GM19328 (cell line): Measurements from ENCODE around the gene HES1.
"Not testable (repeated sequence)": the region's sequence is repeated elsewhere in the genome, so short reads cannot be mapped to it uniquely, and the experiment has no call there.

Source experiments
- ATAC-seq: cut with Tn5 transposase; IDR thresholded peaks from one replicate; pipeline ENCODE4 v1.9.1; 2021; ENCODE audit warnings: mild to moderate bottlenecking, moderate library complexity; ENCODE audit not compliant: unreplicated experiment

The HES1 gene

DNA sequence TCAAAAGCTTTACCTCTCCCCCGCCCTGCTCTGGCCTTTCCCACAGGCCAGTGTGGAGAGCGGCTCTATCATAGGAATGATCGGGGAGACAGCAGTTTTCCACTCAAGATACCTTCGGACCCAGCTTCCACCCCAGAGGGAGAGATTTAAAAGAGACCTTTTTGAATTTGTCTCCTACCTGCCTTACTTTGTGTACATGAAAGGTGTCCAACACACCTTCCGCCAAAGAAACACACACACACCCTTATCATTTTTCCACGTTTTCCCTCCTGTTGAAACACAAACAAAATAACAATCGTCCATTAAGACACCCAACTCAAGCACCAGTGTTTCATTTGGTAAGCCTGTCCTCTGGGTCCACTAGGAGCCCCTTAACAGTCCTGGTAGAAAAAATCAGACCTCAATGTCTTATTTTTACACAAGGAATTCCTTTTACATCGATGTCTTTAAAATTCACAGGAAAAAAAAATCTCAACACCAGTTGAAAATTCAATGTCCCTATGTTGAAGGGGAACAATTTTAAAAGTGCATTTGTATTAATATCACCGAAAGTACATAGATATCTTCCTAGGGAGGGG is 4.0 kb downstream of the HES1 start:
- no peak for ATAC-seq

DNA sequence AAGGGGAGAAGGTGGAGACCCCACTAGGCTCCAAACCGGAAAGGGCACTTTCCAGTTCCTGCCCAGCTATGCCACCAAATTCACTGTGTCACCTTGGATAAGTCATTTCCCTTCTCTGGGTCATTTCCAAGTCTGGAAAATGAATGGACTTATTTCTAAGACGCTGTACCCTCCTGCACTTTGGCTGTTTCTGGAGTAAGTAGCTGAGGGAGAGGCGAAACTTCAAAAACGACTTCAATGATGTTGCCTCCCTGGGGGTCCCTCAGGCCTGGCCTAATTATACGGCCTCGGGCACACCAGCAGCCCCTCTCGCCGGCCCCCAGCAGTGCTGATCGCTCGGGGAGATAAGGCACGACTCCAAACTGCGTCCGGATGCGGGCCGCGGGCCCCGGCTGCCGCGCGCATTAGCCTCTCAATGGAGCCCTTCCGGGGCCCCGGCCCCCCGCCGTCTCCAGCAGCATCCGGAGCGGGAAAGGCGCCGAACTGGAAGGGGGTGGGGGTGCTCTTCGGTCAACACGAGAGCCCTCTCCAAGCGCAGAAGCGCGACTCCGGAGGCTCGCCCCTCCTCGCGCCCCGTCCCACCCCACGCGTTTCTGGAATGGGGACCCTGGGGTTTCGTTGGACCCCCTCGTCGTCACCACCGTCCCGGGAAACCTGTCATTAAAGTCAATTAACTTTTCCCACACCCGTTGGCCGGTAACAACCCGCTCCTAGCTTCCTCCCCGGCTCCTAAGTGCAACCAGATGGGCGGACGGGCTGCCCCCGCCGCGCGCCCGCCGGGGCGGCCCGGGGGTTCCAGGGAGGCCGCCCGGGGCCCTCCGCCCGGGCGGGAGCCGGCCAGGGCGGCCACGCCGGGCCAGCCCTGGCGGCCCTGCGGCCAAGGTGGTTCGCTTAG is 4.8 kb downstream of the HES1 start:
- ATAC-seq: no peak

DNA sequence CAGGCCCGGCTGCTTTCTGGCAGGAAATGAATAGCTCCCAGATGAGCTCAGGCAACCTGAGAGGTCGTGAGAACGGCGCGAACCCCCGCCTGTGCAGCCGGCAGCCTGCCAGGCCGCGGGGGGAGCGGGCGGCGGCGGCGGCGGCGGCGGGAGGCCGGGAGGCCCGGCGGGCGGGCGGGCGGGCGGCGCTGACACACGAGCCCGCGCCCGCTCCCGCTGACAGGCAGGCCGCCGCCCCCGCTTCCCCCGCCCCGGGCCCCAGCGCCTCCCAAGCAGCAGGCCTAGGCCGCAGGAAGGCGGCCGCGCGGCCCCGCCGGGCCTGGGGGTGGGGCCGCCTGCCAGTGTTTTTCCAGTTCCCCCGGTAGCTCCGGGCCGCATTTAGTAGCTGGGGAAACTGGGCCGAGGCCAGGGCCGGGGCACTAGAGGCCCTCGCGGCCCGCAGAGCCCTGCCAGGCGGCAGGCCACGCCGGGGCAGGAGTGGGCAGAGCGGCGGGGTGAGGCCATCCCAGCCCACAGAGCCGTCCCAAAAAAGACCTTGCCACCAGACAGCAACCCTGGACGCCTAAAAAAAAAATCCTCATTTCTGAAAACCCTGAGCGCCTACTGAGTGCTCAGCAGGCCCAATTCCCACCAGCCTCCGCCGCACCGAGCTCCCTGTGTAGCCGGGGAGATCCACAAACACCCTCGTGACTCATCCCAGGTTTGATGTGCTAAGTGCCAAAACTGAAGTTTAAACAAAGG is 5.6 kb downstream of the HES1 start:
- peak; percentile 48 for ATAC-seq

DNA sequence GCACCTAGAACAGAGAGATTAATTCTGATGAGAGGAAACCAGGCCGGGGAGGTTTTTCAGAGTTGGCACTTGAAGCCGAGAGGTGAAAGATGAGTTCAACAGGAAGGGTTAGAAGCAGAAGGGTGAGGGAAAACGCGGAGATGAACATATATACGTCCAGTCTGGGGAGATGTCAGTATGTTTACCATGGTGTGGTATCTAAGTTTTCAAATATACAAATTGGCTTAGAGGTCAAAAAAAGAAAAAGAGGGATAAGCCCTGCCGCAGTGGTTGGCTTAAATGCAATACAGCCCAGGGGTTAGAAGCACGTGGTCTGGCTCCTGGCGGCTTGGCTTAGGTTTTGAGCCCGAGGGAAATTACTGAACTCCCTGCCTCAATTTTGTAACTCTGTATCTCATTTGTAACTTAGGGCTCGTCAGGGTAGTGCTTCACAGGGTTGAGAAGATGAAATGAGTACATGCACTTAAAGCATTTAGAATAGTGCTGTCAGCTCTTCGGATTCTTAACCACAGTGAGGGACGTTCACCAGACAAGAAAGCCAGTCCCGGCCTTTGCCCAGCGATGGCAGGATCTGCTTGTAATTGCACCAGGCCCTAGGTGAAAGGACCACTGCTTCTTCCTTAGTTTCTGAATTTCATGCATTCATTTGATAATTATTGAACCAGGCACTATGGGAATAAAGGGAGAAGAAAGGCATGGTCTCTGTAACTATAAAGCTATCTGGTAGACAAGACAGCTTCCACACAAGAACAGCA is 6.4 kb downstream of the HES1 start:
- ATAC-seq: no peak

DNA sequence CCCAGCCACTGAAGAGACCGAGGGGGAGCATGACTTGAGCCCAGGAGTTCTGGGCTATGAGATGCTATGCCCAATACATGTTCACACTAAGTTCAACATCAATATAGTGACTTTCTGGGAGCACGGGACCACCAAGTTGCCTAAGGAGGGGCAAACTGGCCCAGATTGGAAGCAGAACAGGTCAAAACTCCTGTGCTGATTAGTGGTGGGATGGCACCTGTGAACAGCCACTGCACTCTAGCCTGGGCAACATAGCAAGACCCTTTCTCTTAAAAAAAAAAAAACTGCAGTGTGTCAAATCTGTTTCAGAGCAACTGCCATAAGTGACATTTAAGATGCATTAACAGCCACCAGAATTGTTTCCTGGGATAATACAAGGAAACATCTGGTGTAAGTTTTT is 9.8 kb downstream of the HES1 start:
- ATAC-seq: no peak

DNA sequence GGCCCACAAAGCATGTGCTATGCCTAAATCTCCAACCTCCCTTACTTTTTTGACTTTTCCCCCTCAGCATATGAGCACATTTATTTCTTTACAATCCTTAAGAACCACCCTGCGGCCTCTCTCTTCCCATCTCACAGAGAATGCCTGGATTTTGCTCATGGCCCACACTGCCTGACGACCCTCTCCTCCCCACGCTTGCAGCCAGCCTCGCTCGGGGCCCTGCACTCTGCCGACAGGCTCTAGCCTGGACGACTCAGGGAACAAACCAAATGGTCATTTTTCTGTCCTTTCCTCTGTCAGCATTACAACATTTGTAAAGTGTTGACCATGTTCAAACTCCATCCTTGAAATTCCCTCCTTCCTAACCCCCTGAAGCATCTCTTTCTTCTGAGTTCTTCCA is 11.7 kb downstream of the HES1 start:
- ATAC-seq: no peak

DNA sequence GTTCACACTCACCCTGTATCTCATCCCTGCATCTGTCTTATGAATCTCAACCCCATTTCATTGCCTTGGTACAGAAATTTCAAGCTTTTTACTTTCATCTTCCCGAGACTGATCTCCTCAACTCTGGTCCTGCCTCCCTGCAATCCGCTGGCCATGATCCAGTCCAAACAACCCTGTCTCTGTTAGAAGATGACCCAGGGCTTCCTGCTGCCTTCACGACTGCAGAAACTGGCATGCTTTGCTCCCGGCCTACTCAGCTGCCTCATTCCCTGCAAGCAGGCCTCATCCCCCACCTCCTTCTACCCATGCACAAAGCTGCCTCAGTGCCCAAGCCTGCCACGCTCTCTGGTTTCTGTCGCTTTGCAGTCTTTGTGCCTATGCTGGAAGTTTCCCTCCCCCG is 12.4 kb downstream of the HES1 start:
- no peak for ATAC-seq

DNA sequence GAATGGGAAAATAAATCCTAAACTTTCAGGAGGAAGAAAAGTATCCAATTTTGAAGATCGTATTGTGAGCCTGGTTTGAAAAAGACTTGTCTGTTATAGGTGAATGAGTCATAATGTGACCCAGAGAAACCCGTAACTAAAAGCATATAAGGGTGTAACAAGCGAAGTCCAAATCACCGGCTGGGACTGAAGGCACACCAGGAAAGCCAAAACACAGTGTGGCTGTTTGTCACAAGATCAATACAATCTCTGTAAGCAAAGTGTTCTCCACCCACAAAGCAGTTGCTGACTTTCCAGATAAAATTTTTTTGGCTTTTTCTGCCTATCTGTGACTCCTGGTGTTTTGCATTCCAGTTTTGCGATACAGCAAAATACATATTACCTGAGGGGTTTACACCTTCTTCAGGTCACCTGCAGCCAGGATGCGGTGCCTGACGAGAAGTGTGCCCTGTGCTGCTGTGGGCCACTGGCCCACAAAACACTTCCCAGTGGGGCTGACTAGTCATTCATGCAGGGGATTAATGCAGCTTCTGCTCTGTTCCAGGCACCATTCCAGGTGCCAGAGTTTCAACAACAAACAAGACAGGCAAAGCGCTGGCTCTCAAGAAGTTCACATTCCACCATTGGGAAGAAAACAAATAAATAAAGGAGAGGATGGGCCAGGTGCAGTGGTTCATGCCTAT is 14.4 kb downstream of the HES1 start:
- no peak for ATAC-seq

DNA sequence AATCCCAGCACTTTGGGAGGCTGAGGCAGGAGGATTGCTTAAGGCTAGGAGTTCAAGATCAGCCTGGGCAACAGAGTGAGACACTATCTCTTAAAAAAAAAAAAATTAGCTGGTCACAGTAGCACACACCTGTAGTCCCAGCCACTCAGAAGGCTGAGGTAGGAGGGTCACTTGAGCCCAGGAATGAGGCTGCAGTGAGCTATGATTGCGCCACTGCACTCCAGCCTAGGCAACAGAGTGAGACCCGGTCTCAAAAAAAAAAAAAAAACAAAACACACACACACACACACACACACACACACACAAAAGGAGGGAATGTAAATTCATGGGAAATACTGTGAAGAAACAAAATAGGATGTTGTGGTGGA is 15.0 kb downstream of the HES1 start:
- ATAC-seq: not testable (repeated sequence)

DNA sequence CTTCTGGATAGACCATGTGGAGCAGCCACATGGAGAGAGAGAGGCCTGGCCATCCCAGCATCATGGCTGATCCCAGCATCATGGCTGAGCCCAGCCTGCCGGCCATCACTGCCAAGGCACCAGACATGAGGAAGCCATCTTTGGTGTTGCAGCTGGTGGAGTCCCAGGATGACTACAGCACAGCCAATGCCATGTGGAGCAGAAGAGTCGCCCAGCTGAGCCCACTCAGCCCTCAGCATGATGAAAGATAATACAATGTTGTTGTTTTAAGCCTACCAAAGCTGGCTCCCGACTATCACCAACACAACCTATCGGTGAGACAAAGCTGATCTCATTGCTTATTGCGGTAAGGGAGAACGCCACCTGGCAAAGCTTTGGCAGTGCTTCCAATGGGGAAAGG is 18.4 kb downstream of the HES1 start:
- no peak for ATAC-seq

DNA sequence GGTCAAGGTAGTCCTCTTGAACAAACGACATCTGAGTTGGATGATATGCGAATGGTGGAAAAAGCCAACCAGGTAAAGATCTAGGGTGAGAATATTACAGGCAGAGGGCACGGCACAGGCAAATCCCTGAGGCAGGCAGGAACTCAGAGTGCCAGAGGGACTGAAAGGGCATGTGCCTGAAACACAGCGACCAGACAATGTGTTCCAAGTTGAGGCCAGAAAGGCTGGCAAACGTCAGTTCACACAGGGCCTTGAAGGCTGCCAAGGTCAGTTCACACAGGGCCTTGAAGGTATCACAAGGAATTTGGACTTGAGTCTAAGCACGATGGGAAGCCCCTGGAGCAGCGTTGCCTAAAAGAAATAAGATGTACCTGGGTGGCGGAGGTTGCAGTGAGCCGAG is 20.1 kb downstream of the HES1 start:
- ATAC-seq: no peak

DNA sequence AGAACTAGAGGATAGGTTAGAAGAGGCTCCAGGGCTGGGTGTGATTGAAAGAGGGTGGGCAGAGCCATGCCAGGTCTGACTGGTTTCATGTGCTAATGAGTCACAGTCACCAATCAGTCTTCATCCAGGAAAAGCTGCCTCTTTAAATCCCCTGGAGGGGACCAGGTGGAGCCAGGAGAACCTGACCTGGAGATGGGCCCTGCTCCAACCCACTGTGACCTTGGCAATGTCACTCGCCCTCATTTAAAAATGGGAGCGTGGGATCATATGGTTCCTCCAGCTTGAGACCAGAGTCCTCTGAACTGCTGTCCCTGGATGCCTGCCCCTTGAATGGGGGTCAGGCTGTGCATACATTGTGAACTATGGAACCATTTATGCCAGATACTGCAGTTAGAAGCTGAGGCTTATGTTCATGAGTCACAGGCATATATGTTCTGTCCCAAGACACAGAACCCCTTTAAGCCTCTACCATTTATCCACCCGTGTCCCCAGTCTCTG is 23.0 kb downstream of the HES1 start:
- no peak for ATAC-seq

DNA sequence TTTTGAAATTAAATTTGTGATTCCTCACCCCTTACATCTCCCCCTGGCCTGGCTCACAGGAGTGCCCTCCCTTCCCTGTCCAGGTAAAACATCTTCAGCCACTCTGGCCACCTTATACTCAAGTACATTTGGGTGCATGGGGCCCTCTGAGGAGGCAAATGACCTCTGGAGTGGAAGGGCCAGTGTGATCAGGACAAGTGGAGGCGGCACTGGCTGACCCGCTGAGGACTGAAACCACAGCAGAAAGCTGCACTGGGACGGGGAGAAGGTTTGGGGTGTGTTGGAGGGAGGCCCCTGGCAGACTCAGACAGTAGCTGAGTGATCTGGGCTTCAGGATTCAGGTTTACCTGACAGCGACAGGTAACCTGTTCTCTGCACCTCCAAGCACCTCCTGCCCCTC is 24.2 kb downstream of the HES1 start:
- no peak for ATAC-seq

DNA sequence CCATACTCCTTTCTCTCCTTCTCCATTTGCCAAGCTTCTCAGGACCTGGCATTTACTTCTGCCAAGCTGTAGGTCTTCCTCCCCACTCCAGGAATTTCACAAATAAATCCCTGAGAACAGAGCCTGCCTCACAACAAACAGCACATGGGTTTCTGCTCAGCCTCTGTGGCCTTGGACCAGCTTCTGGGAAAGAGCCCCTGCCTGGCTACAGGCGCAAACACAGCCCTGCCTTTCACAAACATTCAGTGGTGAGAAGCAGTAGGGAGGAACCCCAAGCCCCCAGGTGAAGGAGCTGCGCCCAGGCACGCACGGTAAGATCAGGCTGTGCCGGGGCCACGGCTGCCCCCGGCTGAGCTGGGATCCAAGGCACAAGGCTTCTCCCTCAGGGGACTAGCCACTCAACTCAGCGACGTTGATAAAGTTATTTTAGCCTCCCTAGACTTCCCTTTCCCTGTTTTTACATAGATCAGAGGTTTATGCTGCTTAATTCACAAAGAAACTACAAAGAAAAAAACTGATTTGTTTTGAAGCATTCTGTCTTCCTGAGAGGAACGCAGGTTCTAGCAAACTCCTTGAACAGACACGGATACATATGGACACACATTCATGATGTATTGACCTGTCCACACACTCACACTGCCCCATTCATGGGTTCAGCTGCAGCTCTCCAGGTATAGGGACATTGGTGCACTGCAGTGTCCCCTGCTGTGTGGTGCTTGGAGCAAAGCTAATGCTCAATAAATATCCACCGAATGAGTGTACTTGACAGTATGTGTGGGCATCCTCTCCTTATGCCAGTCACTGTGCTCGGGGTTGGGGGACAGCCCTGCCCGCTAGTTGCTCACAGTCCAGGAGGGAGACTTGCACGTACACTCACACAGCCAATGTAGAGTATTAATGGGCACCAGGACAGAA is 25.4 kb downstream of the HES1 start:
- ATAC-seq: no peak

DNA sequence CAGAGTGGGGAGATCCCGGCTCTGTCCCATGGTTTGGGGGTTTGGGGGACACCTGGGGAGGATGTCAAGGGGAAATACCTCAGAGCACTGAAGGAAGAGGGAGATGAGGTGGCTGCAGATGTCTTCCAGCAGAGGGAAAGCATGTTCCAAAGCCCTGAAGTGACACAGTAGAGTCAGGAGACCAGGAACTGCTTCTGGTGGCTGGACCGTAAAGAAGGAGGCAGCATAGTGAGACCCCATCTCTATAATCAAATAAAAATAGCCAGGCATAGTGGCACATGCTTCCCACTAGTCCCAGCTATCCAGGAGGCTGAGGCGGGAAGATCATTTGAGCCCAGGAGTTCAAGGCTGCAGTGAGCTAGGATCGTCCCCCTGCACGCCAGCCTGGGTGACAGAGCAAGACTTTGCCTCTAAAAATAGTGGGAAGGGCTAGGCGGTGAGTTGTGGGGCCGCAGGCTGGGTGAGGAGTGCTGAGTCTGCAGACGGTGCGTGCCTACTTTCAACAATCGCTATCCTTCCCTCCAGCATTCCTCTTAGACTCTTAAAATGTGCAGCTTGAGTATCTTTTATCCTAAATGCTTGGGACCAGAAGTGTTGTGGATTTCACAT is 26.2 kb downstream of the HES1 start:
- ATAC-seq: no peak

DNA sequence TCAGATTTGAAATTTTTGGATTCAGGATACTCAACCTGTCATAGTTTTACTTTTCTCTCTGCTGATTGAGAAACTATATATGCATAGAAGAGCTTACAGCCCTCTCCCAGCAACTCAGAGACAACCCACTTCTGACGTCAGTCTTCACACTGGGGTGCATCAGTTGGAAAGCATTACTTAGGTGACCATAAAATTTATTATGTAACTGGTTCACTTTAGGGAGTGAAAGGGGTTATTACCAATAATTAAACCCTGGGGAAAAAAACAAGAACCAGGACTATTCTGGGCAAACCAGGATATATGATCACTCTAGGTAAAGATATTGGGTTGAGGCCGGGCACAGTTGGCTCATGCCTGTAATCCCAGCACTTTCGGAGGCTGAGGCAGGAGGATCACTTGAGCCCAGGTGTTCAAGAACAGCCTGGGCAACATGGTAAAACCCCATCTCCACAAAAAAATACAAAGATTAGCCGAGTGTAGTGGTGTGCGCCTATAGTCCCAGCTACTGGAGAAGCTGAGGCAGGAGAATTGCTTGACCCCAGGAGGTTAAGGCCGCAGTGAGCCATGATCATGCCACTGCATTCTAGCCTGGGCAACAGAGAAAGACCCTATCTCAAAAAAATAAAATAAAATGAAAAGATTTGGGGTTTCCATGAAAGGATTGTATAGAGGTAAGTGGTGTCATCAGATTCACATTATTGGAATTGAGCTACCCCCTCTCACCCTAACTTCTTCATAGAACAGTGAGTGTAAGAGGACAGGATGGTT is 27.1 kb downstream of the HES1 start:
- ATAC-seq: no peak

DNA sequence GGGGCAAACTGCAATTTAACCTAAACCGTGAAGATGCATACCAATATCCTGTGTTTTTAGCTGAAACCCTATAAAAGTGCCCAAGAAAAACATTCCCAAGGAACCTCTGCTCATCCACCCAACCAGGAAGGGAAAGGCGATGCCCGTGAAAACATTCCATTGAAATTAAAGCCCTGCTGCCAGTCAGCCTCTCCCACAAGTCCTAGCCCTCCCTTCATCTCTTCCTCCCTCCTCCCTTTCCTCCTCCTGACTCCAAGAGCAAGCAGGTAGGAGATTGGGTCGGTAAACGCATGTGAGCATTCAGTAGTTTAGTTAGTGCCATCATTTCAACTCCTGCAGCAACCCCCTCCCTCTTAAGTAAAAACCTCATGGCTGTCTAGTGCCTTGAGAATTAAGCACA is 27.7 kb downstream of the HES1 start:
- no peak for ATAC-seq

DNA sequence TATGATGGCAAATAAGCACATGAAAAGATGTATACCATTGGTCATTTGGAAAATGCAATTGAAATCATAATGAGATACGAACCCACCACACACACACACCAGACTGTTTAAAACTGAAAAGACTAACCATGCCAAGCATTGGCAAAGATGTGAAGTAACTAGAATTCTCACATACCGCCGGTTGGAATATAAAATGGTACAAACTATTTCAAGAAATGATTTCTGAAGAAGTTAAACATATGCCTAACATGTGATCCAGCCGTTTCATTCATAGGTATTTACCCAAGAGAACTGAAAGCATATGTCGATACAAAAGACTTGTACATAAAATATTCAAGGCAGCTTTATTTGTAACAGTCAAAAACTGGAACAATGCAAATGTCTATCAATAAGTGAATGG is 28.9 kb downstream of the HES1 start:
- ATAC-seq: no peak
